GM19043 (cell line): ENCODE data around the gene OTUD4.
"Not testable (repeated sequence)": the region's sequence is repeated elsewhere in the genome, so short reads cannot be mapped to it uniquely, and the experiment has no call there.

Experiments
- ATAC-seq: cut with Tn5 transposase; IDR thresholded peaks from one replicate; pipeline ENCODE4 v1.9.1; 2021; ENCODE audit warnings: low read depth; ENCODE audit not compliant: unreplicated experiment

Gene OTUD4

GRCh38 chr4:145179281-145179860 is 1.0 kb downstream of the OTUD4 start:
- ATAC-seq: peak; percentile 28

DNA sequence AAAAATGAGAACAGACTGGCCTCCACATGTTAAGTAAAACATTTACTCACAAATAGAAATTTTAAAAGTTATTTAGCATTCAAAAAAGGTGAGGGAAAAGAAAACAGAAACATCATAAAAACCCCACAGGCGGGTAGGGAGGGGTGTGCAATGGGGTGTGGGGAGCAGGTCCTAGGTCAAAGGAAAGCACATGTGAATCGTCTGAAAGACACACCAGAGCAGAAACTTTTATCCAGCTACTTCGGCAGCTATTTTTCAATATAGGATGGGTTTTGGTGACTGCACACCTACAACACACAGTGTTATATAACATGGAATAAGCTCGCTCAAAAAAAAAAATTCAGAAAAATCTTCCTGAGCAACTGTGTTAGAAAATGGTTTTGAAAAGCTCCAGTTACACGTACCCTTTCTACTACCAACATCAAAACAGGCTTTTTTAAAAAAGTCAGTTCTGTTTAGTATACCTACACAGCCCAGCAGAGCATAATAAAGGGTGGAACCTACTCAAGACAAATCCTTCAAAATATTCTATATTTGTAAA is 1.6 kb downstream of the OTUD4 start:
- ATAC-seq: no peak

GRCh38 chr4:145177906-145178538 is 2.4 kb downstream of the OTUD4 start:
- ATAC-seq: no peak

DNA sequence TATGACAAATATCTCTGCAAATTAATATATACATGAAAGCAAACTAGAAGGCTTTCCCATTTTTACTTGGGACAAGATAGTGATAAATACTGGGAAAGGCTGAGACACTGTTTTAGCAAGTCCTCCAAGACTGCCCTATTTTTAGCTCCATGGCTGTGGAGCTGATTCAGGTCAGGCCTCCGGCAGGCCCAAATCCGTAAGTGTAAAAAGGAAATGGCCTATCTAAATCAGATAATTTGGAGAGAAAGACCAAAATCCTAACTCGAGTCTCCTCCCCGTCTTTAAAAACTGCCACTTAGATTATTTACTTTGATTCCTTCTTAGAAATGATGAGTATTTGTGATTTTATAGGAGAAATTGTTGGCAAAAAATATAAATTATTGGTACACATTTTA is 2.9 kb downstream of the OTUD4 start:
- no peak for ATAC-seq

DNA sequence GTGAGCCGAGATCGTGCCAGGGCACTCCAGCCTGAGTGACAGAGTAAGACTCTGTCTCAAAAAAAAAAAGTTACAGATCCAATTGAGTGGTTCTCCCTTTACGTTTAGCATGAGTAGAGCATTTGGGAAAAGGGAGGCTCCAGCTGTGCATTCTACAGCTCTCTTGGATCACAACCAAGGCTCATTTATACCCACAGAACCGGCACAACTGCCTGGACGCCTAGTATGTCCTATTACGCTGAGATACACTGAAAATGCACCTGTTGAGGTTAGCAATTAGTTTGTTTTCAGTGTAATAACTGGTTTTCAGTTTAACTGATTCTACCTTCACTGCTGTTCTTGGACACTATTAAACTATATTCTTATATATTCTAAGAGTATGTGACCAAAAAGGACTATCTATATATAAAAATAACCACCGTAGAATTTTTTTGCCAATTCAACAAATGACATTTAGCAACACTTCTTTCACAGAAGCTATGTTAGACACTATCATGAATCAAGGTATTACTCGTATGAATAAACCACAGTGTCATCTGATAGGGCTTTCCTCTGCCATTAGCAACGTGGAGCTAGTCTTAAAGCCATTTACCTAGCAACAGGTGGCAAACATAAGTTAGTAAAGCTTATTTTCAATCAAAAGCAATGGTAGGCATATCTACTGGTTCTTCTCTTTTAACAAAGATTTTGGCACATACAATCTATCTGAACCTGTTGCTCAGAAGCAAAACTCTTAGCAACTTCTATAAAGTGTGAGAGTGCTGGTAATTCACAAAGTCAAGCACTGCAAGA is 3.6 kb downstream of the OTUD4 start:
- ATAC-seq: no peak

DNA sequence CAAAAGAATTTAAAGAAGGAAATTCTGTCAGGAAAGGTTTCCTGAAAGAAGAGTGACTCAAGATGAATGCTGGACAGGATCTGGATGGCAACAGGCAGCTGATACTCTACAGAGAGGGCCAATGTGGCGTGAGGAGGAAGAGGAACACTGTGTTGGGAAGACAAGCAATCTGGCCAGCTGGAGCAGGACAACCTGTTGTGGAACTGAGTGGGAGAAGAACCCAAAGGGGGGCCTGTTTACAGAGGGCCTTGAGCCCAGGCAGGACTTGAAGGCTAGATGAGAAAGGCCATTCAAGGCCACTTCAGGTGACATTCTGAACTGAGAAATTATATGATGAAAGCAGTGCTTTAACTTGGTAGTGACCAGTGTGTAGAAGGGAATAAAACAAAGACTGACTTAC is 8.5 kb downstream of the OTUD4 start:
- no peak for ATAC-seq

DNA sequence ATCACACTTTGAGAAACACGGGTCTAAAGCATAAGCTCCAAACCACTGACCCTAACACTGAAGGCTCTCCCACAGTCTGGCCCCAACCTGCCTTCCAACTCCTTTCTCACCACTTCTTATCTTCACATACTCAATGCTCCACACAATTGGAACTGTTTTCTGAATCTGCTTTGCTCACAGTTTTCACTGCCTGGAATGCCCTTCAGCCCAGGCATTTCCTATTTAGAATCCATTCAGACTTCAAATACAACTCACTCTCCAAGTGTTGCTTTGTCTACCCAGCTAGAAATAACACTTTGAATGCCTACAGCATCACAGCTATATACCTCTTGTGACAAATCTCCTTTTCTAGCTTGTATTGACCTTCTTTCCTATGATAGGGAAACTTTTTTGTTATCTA is 10.2 kb downstream of the OTUD4 start:
- ATAC-seq: no peak

DNA sequence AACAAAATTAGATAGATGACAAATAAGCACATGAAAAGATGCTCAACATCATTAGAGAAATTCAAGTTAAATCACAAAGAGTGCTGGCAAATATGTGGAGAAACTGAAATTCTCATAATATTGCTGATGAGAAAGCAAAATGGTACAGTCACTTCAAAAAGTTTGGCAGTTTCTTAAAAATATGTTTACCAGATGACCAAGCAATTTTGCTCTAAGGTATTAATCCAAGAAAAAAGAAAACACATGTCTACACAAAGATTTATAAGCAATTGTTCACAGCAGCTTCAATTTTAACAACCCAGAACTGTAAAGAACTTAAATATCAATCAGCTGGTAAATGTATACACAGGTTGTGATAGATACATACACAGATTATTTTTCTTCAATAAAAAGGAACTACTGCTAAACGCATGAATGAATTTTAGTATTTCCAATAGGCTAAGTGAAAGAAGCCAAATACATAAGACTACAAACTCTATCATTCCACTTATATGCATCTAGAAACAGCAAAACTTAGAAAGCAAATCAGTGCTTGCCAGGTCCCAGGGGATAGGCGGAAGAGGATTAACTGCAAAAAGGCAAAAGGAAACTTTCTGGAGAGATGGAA is 11.7 kb downstream of the OTUD4 start:
- ATAC-seq: no peak

DNA sequence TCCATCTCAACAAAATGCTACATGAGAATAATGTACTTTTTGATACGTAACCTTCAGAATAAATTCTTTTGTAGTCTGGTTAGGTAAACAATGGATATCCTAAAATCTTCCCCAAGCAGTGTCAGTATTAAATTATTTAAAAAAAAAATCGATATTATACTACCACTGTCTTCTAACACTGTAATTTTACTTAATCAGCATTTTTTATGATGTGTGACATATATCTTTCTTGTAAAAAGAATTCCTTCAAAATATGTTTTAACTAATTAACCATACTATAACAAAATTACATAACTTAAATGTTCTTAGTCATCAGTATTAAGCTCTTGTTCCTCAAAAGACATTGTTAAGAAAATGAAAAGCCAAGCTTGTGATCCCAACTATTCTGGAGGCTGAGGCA is 12.5 kb downstream of the OTUD4 start:
- no peak for ATAC-seq

- no peak for ATAC-seq
Measured at GRCh38 chr4:145161549-145161948, 18.8 kb downstream of the OTUD4 start.

GRCh38 chr4:145156986-145157385 is 23.4 kb downstream of the OTUD4 start:
- no peak for ATAC-seq

- ATAC-seq: no peak
Measured at GRCh38 chr4:145155268-145155870, 25.0 kb downstream of the OTUD4 start.

DNA sequence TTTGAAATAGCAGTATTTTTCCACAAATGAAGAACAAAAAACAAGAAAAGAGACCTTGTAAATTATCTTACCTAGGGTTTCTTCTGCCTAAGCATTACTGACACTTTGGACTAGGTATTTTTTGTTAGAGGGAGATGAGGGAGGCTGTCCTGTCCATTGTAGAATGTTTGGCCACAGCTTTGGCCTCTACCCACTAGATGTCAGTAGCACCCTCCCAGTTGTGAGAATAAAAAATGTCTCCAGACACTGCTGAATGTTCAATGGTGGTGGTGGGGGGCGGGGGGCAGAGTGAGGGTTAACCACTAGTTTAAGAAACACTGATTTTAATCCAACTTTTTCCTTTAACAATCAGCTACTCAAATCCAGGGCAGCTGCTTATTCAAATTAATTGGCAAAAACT is 25.8 kb downstream of the OTUD4 start:
- peak; percentile 68 for ATAC-seq

DNA sequence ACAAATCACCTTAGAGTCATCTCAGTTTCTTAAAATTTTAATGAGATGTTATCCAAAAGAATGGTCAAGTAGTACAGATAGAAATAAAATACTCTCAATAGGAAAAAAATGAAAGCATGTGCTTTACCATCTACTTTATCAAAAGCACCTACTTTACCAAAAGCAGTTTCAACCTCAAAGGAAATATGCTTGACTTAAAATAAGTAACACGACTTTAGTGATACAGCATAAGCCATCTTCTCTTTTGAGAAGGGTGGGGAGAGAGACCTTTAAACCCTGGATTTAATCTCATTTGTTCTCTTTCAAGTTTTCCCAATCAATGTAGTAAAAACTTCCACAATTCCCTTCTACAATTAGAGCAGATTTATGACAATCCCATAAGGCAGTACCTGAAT is 26.5 kb downstream of the OTUD4 start:
- no peak for ATAC-seq

DNA sequence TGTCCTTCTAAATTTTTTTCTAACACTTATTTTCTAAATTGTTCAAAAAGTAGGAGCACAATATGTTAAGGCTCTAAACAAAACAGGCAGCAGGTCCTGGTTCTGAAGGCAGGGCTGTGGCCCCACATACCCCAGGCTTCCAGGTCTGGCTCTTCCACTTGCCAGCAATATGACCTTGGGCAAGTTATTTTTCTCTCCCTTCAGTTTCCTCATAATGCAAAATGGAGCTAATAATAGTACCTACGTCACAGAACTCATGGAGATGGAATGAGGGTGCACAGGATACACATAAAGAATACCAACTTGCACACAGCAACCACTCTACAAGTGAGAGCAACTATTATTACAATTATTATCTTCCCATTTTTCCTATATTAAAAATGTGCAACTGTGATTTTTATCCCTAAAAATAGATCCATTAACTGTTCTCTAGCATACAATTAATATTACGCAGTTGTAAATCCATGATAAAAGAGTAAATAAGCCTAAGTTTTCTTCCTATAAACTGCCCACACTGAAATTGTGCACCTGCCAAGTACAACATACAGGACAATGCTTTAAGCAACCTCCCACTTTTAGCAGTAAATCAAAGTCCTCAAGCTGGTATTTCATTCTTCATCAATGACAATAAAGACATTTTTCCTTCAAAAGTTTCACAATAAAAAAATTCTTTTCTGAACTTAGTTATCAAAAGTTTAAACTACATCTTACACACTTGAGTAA is 27.0 kb downstream of the OTUD4 start:
- no peak for ATAC-seq

DNA sequence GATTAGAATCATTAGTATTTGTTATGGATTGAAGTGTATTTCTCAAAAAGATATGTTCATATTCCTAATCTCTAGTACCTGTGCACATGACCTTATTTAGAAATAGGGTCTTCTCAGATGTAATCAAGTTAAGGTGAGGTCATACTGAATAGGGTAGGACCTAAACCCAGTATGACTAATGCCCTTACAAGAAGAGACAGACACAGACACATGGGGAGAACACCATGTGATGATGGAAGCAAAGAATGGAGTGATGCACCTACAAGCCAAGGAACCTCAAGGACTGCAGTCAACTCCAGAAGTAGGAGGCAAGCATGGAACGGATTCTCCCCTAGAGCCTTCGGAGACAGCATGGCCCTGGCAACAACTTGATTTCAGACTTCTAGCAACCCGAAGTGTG is 31.4 kb downstream of the OTUD4 start:
- ATAC-seq: no peak

DNA sequence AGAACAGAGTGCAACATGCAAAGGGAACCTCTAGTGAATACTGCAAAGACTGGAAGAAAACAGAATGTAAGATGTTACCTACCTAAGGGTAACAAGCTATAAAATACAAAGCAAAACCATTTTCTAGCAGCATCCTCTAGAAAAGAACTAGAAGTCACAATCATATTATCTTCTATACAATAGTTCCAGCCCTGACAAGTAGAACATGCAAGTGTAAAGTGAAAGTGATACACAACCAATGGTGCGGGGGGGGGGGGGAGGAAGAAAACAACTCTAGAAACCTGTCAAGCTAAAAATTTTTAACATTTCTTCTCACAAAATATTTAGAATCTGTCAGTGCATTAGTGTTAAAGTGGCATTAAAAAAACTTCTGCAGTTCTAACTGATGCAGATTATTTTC is 44.2 kb downstream of the OTUD4 start:
- not testable (repeated sequence) for ATAC-seq

- peak; percentile 72 for ATAC-seq
Measured at GRCh38 chr4:145132511-145133098, 47.8 kb downstream of the OTUD4 start.

DNA sequence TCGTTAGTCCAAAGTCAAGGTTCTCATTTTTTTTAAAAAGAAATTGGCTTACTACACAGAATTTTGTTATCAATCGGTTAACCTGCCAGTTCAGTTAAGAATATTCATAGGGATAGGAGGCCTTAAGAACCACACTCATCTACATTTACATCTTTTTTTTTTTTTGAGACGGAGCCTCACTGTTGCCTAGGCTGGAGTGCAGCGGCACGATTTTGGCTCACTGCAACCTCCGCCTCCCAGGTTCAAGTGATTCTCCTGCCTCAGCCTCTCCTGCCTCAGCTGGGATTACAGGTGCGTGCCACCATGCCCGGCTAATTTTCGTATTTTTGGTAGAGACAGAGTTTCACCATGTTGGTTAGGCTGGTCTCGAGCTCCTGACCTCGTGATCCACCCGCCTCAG is 48.5 kb downstream of the OTUD4 start:
- ATAC-seq: no peak
